Lung microvascular endothelial cell (primary cell): ENCODE data around the gene IGSF22. TPM values are rescaled to one million over a fixed set of nuclear protein-coding genes. Genes with fewer than 3 reads are reported as not detected.
"Not testable (repeated sequence)": the region's sequence is repeated elsewhere in the genome, so short reads cannot be mapped to it uniquely, and the experiment has no call there.

Experiments used
- DNase-seq, 2 donors: peaks; one replicate each; pipeline versions ENCODE4 v3.0.0 to v3.0.0-alpha.2; 2010; ENCODE audit warnings: low read depth in 2 of 2
- total RNA-seq: library from RNA; depleted of rRNA; stranded (reverse); fragments of >200 nt; gene quantifications from 2 replicates; pipeline ENCODE4 v1.2.1, GENCODE V29; 2014

Gene IGSF22
- total RNA-seq, 1 donor from 2014 or later: under 0.01 TPM

DNA sequence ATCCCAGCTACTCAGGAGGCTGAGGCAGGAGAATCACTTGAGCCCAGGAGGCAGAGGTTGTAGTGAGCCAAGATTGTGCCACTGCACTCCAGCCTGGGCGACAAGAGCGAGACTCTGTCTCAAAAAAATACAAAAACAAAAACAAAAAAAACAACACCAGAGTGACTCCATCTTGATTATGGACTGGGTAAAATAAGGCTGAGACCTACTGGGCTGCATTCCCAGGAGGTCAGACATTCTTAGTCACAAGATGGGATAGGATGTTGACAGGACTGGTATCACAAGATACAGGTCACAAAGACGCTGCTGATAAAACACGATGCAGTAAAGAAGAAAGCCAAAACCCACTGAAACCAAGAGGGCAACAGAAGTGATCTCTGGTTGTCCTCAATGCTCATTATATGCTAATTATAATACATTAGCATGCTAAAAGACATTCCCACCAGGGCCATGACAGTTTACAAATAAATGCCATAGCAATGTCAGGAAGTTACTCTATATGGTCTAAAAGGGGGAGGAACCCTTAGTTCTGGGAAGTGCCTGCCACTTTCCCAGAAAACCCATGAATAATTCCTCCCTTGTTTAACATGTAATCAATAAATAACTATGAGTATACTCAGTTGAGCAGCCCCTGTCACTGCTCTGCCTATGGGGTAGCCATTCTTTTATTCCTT, 34.4 kb downstream of the IGSF22 start:
- DNase-seq: not testable (repeated sequence)

DNA sequence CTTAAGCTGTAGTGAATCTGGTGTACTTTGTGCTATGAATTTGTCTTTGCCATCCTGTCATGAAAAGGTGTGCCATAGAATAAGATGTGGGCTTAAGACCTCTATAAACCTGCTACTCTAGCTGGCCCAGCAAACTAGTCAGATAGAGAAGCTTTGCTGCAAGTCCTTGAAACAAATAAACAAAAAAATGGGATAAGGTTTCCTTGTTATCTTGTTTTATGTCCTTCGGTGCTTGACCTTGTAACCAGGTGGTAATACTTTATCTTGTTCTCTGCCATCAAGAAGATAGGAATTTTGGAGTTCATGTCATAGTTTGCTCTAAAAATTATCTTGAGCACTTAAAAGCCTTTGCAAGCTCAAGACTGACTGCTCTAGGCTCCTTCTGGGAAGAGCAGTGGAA, 41.7 kb downstream of the IGSF22 start:
- no peak for DNase-seq

DNA sequence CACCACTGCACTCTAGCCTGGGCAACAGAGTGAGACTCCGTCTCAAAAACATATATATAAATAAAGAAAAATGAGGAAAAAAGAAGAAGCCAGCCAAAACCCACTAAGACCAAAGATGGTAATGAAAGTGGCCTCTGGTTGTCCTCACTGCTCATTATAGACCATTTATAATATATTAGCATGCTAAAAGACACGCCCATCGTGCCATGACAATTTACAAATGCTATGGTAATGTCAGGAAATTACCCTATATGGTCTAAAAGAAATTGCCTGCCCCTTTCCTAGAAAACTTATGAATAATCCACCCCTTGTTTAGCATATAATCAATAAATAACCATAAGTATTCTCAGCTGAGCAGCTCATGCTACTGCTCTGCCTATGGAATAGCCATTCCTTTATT, 43.5 kb downstream of the IGSF22 start:
- DNase-seq: no peak

DNA sequence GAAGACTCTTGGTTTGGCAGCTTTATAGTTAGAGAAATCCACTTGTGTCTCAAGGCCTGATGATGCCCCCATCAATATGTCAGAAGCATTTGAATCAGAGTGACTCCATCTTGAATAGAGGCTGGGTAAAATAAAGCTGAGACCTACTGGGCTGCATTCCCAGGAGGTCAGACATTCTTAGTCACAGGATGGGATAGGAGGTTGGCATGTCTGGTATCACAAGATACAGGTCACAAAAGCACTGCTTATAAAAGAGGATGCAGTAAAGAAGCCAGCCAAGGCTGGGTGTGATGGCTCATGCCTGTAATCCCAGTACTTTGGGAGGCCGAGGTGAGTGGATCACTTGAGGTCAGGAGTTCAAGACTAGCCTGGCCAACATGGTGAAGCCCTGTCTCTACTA, 44.0 kb downstream of the IGSF22 start:
- DNase-seq: not testable (repeated sequence)

DNA sequence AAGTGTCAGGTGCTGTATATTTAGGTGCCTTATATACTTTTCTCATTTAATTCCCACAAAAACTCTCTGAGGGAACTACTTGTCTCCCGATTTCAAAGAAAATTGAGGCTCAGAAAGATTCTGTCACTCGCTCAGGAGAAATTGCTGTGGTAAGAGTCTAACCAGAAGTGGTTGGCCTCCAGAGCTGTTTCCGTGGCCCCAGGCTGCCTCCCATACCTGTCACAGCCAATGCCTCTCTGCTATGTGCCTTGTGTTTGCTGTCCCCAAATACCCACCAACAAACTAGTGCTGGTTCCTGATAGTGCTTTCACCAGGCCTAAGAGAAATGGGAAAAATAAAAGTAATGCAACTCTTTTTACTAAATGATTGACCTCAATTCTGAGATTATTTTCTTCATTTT, 48.4 kb downstream of the IGSF22 start:
- no peak for DNase-seq

DNA sequence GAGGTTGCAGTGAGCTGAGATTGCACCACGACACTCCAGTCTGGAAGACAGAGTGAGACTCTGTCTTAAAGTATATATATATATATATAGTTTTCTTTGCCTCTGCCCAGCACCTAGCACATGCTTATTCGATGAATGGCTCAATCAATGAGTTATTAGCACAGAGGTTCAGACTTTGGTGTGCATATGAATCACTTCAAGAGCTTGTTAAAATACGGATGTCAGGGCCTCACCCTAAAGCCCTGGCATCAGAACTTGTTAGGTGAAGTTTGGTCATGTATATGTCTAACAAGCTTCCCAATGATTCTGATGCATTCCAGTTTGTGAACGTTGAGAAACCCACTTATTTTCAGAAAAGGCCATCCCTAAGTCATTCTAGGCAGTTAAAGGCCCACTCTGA, 49.2 kb downstream of the IGSF22 start:
- no peak for DNase-seq

DNA sequence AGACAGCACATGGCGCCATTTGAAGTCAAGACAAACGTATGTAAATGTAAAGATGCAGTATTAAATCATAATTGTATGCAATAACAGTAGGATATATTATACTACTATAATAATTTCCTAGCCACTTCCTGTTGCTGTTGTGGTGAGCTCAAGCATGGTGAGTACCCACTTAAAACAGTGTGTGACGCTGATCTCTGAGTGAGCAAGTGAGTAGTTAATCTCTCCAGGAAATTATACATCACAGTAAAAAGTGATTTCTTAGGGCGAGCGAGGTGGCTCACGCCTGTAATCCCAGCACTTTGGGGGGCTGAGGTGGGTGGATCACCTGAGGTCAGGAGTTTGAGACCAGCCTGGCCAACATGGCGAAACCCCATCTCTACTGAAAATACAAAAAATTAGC, 53.8 kb downstream of the IGSF22 start:
- peak in 1 of 2 donors; percentile 21 for DNase-seq

DNA sequence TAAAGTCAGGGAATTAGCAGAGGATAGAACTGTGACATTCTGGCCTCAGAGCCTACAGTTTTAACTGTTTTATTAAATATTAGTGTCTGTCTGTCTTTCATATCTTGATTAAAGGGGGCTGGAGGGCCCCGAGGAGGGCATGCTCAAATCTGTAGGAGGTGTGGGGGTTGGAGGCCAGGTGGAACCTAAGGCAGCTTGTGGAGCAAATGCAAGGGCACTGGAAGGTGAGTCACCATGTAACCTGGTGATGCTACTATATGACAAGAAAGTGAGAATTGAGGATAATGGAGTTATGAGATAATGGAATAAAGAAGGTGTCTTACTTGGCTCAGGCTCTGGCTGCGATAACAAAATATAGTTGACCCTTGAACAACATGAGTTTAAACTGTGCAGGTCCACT, 54.7 kb downstream of the IGSF22 start:
- no peak for DNase-seq

DNA sequence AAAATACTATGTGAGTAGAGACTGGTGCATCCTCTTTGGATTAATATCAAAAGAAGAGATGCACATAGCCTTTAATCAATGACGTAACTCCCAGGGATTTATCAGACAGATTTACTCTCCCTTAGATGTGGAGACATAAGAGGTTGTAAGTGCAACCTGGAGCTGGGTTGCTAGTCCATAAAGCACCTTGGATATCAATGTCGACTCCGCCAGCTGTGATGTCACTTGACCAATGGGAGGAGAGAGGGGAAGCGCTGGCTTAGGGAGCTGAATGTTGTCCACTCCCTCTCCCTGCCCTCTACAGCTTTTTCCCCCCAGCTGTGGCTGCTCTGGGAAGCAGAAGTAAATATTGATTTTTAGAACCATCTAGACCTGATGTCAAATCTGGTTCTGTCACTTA, 56.3 kb downstream of the IGSF22 start:
- no peak for DNase-seq

DNA sequence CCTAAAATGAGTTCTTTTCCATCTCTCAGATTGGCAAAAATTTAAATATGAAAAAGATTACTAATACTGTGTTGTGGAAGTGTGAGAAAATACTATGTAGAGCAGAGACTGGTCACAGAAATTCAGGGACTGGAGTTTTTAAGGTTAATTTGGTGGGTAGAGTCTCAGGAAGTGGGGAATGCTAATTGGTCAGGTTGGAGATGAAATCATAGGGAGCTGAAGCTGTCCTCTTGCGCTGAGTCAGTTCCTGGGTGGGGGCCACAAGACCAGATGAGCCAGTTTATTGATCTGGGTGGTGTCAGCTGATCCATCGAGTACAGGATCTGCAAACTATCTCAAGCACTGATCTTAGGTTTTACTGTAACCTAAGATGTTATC, 56.8 kb downstream of the IGSF22 start:
- DNase-seq: no peak

DNA sequence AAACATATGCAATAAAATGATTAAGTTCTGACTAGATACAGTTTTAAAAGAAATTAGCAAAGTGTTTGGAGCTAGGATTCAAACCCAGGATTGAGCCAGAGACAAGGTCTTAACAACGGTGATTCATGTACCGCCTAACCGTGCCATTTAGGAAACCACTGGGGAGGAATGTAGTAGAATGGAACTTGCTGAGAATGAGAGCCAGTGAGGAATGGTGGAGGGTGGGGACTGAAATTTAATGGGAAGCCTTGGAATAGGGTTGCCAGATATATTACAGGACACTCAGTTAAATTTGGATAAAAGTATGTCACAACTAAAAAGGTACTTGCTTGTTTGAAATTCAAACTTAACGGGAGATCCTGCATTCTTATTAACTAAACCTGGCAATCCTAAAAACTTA, 57.9 kb downstream of the IGSF22 start:
- DNase-seq: no peak

DNA sequence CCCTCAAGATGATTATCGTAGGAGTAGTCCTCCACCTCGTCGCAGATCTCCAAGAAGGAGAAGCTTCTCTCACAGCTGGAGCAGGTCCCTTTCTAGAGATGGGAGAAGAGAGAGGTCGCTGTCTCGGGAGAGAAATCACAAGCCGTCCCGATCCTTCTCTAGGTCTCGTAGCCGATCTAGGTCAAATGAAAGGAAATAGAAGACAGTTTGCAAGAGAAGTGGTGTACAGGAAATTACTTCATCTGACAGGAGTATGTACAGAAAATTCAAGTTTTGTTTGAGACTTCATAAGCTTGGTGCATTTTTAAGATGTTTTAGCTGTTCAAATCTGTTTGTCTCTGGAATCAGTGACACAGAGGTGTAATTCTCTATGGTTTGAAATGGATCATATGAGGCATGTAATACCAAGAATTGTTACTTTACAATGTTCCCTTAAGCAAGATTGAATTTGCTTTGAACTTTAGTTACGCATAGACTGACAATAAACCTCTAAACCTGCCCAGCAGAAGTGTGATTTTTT, 60.6 kb downstream of the IGSF22 start:
- not testable (repeated sequence) for DNase-seq

DNA sequence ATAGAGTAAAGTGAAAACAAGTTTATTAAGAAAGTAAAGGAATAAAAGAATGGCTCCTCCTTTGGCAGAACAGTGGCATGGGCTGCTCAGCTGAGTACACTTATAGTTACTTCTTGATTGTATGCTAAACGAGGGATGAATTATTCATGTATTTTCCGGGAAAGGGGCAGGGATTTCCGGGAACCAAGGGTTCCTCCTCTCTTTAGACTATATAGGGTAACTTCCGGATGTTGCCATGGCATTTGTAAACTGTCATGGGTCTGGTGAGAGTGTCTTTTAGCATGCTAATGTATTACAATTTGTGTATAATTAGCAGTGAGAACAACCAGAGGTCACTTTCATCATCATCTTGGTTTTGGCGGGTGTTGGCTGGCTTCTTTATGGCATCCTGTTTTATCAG, 68.3 kb downstream of the IGSF22 start:
- no peak for DNase-seq

Other genes with a start within 250 kb of the IGSF22 start
- 37.3 and 60.1 TPM in 2 replicates for gene TSG101, start 199.2 kb downstream of the IGSF22 start, total RNA-seq
- gene UEVLD, start 137.5 kb downstream of the IGSF22 start, total RNA-seq: 15.5 and 15.9 TPM in 2 replicates
- 0.20 and 0.22 TPM in 2 replicates for gene MISFA, start 126.4 kb downstream of the IGSF22 start, total RNA-seq
- 7.2 and 9.3 TPM in 2 replicates for gene SPTY2D1, start 91.8 kb downstream of the IGSF22 start, total RNA-seq
- gene TMEM86A, start 27.4 kb downstream of the IGSF22 start, total RNA-seq: 2.4 and 6.3 TPM in 2 replicates
- gene PTPN5, start 65.6 kb upstream of the IGSF22 start, total RNA-seq: not detected in 2 replicates
- not detected in 2 replicates for gene MRGPRX1, start 213.2 kb upstream of the IGSF22 start, total RNA-seq